HS-27A (cell line): Measurements from ENCODE around the gene TESPA1.
"Not testable (repeated sequence)": the region's sequence is repeated elsewhere in the genome, so short reads cannot be mapped to it uniquely, and the experiment has no call there.

Experiments
- DNase-seq: peaks from one replicate; pipeline ENCODE4 v3.0.0-alpha.2; 2012; ENCODE audit warnings: low read depth, missing footprints

Gene TESPA1

DNA sequence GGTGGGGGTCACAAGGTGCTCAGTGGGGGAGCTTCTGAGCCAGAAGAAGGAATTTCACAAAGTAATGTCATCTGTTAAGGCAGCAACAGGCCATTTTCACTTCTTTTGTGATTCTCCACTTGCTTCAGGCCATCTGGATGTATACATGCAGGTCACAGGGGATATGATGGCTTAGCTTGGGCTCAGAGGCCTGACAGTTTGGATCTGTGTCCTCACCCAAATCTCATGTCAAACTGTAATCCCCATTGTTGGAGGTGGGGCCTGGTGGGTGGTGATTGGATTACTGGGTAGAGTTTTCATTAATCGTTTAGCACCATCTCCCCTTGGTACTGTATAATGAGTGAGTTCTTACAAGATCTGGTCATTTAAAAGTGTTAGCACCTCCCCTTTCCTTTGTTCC lies 36.4 kb downstream of the TESPA1 start:
- DNase-seq: no peak

DNA sequence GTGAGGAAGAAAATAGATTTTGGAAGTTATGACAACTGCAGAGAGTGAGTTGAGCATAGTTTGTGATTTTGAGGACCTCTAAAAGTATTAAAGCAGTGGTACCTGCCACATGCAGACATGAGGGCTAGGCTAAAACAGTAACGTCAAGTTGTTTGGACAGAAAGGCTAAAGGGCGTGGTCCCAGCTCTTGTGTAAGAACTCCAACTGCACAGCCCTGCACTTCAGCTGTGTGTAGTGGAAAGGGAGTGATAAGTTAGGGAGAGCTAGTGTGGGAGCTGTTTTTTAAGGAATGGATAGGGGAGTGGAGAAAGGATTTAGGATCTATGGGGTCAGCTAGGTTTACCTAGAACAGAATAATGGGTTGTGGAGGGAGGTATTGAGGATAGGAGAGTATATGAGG lies 39.5 kb downstream of the TESPA1 start:
- DNase-seq: no peak

DNA sequence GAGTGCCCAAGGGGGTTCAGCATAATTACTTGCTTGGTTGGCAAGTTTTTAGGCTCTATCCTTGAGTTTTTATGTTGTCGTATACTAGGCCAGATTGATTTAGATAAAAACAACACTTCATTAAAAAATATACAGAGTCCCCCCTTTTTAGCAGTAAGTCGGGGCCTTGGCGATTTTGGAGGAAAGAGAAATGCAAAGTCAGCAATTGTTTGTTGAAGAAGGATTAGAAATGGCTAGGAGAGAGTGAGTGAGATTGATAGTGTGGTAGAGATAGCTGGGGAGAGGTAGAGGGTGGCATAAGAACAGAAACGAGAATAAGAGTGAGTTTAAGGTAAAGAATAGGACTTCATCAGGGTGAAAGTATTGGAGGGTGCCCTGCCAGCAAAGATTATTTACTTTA lies 41.3 kb downstream of the TESPA1 start:
- DNase-seq: not testable (repeated sequence)

- no peak for DNase-seq
Measured at GRCh38 chr12:54941659-54942058, 42.9 kb downstream of the TESPA1 start.

DNA sequence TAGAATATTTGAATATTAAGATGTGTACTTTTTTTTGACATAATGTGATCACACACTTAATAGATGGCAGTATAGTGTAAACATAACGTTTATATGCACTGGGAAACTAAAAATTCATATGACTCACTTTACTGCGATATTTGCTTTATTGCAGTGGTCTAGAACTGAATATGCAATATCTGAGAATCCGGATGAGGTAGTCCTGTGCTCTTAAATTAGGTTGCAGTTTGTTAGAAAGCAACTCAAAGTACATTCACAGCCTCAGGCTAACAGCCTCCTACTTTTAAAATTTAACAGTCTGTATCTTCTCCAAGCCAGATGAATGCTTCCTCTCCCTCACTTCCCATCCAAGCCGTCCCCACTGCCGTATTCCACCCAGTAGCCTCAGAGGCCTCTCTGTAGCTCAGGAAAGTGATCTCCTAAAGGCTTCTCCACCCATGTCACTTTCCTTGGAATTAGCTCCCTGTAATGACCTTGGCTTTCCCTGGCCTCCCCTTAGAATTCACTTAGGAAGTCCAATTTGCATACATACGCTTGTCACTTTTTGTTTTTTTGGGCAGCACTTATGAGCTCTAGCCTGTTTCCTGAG lies 43.7 kb downstream of the TESPA1 start:
- no peak for DNase-seq

DNA sequence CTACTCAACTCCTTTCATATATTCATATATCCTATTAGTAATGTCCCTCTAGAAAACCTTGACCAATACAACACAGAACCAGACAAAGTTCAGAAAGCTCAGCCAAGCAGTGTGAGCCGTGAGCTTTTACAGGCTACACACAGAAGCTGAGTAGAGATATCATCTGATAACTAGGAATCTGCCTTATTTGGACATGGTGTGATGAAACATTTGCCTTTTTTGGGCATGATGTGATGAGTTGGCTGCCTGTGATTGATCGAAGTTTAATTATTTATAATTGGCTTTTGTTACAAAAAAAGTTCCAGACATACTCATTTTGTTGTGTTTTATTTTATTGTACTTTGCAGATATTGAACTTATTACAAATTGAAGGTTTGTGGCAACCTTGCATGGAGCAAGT lies 46.6 kb downstream of the TESPA1 start:
- no peak for DNase-seq

- DNase-seq: no peak
Measured at GRCh38 chr12:54937376-54937775, 47.2 kb downstream of the TESPA1 start.

DNA sequence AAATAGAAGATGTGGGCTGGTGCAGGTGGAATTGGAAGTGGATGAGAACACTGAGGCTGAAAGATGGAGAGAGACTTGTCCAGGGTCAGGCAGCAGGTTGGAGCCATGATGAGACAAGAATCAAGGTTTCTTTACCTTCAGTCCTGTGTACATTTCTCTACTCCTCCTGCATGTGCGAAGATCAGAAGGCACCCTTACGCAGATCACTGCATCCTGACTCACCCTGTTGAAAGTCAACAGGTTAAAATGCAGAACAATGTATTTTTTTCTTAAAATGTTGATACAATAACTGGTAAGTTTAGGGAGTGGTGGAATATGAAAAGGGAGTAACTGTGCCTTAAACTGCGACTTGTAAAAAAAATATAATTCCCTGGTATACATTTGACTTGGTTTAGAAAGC lies 47.8 kb downstream of the TESPA1 start:
- no peak for DNase-seq

DNA sequence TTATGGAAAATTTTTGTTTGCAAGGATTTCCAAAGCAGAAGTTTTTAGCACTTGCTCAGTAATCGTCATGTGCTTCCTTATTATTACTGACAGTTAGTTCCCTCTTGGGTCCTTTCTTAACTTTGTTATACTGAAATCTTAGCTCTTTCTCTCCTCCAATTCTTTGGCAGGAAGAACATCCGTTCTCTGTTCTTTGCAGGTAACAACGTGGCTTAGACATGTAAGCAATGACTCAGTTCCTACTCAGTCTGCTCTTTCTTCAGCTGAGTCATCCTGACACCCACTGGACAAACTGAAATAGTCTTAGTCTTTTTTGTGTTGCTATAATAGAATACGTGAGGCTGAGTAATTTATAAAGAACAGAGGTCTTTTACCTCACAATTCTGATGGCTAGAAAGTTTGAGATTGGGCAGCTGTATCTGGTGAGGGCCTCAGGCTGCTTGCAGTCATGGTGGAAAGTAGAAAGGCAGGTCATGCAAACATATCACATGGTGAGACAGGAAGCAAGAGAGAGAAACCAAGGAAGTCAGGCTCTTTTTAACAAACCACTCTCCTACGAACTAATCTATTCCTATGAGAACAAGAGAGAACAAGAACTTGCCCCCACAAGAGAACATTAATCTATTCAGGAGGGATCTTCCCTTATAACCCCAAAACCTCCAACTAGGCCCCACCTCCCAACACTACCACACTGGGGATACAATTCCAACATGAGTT lies 49.2 kb downstream of the TESPA1 start:
- peak; percentile 26 for DNase-seq

- no peak for DNase-seq
Measured at GRCh38 chr12:54934419-54934818, 50.1 kb downstream of the TESPA1 start.

GRCh38 chr12:54933376-54933775 lies 51.2 kb downstream of the TESPA1 start:
- no peak for DNase-seq

DNA sequence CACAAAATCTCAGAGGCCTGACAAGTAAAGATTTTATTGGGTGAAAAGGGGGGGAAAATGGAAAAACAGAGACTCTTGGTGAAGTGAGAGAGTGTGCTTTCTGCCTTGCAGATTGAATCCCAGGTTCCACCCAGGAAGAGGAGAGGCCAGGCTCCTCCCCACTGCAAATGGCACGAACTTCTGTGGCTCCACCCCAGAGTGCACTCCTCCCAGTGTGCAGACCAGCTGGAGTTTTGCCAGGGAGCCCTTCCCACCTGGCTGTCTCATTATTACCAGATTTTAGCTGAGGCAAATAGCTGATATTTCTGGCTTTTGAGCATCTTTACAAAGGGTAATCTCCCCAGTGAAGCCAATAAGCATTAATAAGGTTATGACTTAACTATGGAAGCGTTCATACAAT lies 51.9 kb downstream of the TESPA1 start:
- no peak for DNase-seq

DNA sequence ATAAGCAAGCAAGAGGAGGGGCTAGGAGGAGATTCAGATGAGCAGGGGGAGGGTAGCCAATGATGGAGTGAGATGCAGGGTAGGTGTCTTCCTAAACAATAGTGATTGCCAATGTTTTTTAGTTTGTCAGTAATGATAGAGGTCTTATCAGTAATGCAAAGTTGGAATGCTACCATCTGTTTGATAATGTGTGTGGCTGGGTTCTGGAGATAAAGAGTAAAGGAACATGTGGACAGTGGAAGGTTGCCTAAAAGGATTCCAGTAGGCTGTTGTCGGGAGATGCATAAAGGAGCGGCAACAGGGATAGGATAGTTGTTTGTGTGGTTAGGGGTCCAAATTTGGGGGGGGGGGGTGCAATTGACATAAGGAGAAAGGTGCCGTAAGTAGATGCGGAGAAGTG lies 52.5 kb downstream of the TESPA1 start:
- DNase-seq: no peak

- no peak for DNase-seq
Measured at GRCh38 chr12:54929998-54930397, 54.6 kb downstream of the TESPA1 start.

DNA sequence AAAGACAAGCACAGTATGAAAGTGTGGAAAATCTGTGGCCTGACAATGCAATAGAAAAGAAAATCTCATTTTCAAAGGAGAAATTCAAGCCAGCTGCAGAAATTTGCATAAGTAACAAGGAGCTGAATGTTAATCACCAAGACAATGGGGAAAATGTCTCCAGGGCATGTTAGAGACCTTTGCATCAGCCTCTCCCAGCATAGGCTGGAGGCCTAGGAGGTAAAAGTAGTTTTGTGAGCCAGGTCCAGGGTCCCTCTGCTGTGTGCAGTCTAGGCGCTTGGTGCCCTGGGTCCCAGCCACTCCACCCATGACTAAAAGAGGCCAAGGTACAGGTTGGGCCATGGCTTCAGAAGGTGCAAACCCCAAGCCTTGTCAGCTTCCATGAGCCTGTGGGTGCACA lies 58.3 kb downstream of the TESPA1 start:
- no peak for DNase-seq

- no peak for DNase-seq
Measured at GRCh38 chr12:54924972-54925707, 59.4 kb downstream of the TESPA1 start.

- no peak for DNase-seq
Measured at GRCh38 chr12:54917001-54917488, 67.5 kb downstream of the TESPA1 start.
